Body of pancreas (tissue), 4 donors: Measurements from ENCODE around the gene RNASE11. TPM values are rescaled to one million over a fixed set of nuclear protein-coding genes. Genes with fewer than 3 reads are reported as not detected.

Experiments
- ATAC-seq: fragments of 150-250 bp; one replicate; pipeline ENCODE4 v1.9.1; 2016
- DNase-seq, 4 donors: peaks; one replicate each; pipeline ENCODE4 v3.0.0-alpha.2; 2019
- H3K27ac ChIP-seq, 4 donors: fragments of 200-600 bp; sonication (generic); 1 replicate in 3 of 4; 2 replicates in 1 of 4; pipeline versions ENCODE4 v1.5.1 to v1.6.1; 2016 to 2019; ENCODE audit warnings: mild to moderate bottlenecking in 1 of 4, mixed read lengths in 1 of 4, moderate library complexity in 1 of 4
- H3K27me3 ChIP-seq, 2 donors: fragments of 200-600 bp; sonication (generic); one replicate each; pipeline ENCODE4 v1.6.0; 2016; ENCODE audit warnings: mild to moderate bottlenecking in 1 of 2
- H3K36me3 ChIP-seq, 2 donors: fragments of 200-600 bp; sonication (generic); replicated peaks in 1 of 2; 2 replicates each; pipeline ENCODE4 v1.5.1; 2016; ENCODE audit warnings: low read depth in 2 of 2; ENCODE audit not compliant: insufficient read depth in 1 of 2
- H3K4me1 ChIP-seq: fragments of 200-600 bp; sonication (generic); one replicate; pipeline ENCODE4 v1.6.0; 2016
- H3K4me3 ChIP-seq, 2 donors: fragments of 200-600 bp; sonication (generic); 1 replicate in 1 of 2; 2 replicates in 1 of 2; pipeline ENCODE4 v1.5.1; 2016 to 2019
- H3K9me3 ChIP-seq, 3 donors: fragments of 200-600 bp; sonication (generic); 1 replicate in 2 of 3; 2 replicates in 1 of 3; pipeline ENCODE4 v1.5.1; 2016
- CTCF ChIP-seq, 7 experiments: fragments of 450-650 bp in 4 of 7; fragments of 200-600 bp in 3 of 7; sonication (generic) in 3 of 7; IDR thresholded peaks; one replicate each; pipeline ENCODE4 v1.5.1; 2016 to 2019; ENCODE audit warnings: antibody characterized with exemption in 7 of 7
- POLR2A ChIP-seq, 3 donors: fragments of 450-650 bp; IDR thresholded peaks; one replicate each; pipeline ENCODE4 v1.6.1; 2016; ENCODE audit warnings: antibody characterized with exemption in 3 of 3, mild to moderate bottlenecking in 2 of 3
- WGBS, 2 donors: methylation state at CpG; one replicate each; pipeline ENCODE4 v1.1.5; 2017; 5-methylcytosine and 5-hydroxymethylcytosine counted together
- intact Hi-C: fragments of 100-400 bp; cut with DNase I; formaldehyde crosslinking; loops from one replicate; pipeline ENCODE4 v1.15.1; 2023
- total RNA-seq, 2 donors: library from RNA; depleted of rRNA; stranded (reverse); fragments of >200 nt; gene quantifications; one replicate each; pipeline ENCODE4 v1.1.0, GENCODE V29; 2016

The RNASE11 gene
- total RNA-seq, 2 donors from 2014 or later = not detected

DNA sequence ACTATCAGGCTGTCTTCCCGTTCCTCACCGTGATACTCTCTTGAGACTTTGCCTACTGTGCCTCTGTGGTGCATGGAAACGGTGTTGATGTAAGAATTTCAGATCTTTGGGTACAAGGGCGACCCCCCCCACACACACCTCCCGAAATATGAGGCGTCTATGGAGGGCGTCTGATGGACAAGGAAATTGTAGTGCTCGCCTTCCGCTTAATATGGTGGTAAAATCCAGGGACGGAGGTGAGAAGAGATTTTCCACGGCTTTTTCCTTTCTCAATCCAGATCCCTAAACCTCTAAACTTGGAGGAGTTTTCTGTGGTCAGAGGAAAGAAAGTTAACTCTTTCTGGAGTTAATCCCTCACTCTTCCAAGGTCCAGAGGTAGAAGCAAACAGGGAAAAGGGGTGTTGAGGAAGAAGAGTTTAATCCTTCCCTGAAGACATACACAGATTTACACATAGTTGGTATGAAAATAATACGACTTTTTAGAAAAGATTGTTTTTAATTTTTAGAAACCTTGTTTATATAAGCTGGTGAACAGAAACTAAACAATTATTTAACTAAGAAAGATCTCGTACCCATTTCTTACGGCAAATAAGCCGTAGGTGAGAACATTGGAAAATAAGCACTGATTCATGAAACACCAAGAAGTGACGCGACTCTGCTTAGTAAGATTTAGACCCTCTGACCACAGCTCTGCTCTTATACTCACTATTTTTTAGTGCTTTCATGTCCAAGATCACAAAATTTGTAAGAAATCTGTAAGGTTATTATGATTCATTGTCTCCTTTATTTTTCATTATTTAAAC, 26.4 kb upstream of the RNASE11 start:
- H3K36me3 ChIP-seq = no peaks in the 10 kb centered on the region
- DNase-seq (no peak), ATAC-seq (no peak)
- intact Hi-C loops = no loop called here
- H3K9me3 ChIP-seq = no peaks in the 10 kb centered on the region
- TF ChIP-seq POLR2A (IDR thresholded peaks at IDR 0.05) = no peak
- no peak for TF ChIP-seq CTCF (IDR thresholded peaks at IDR 0.05)
- WGBS, 2 donors = 9 to 23% methylated on average over 17 of the region's 17 CpGs
- H3K4me3 ChIP-seq = no peak overlapping the region
- H3K4me1 ChIP-seq = peaks cover 15% of the 10 kb centered on the region
- H3K27ac ChIP-seq = peak overlapping the region in 3 of 4 donors; percentile 62 to 81 (median 66)
- no peaks in the 10 kb centered on the region for H3K27me3 ChIP-seq

GRCh38 chr14:20613094-20614037, 25.6 kb upstream of the RNASE11 start:
- ATAC-seq (peak; percentile 82), DNase-seq (peak; percentile 85 to 90 (median 89))
- Histone ChIP-seq H3K4me1 (peaks cover 15% of the 10 kb centered on the region), H3K4me3 (no peak overlapping the region), H3K36me3 (no peaks in the 10 kb centered on the region), H3K27ac (peak overlapping the region; percentile 26 to 81 (median 64)), H3K9me3 (no peaks in the 10 kb centered on the region), H3K27me3 (no peaks in the 10 kb centered on the region)
- peak; percentile 40 to 99 (median 91) for TF ChIP-seq CTCF (IDR thresholded peaks at IDR 0.05)
- TF ChIP-seq POLR2A (IDR thresholded peaks at IDR 0.05) = peak in 2 of 3 donors; percentile 4 to 23
- intact Hi-C loops = no loop called here
- 1% methylated on average over 18 to 34 of the region's 34 CpGs for WGBS, 2 donors

- no peak for TF ChIP-seq POLR2A (IDR thresholded peaks at IDR 0.05)
- TF ChIP-seq CTCF (IDR thresholded peaks at IDR 0.05) = no peak
- 43 to 48% methylated on average over 5 of the region's 5 CpGs for WGBS, 2 donors
- Histone ChIP-seq H3K27me3 (no peaks in the 10 kb centered on the region), H3K9me3 (no peaks in the 10 kb centered on the region), H3K4me1 (peaks cover 15% of the 10 kb centered on the region), H3K36me3 (no peaks in the 10 kb centered on the region), H3K27ac (peak overlapping the region in 1 of 4 donors; percentile 66), H3K4me3 (no peak overlapping the region)
- no peak for DNase-seq
- ATAC-seq = no peak
- intact Hi-C loops = no loop called here
Observed at GRCh38 chr14:20612403-20612802, 24.6 kb upstream of the RNASE11 start.

DNA sequence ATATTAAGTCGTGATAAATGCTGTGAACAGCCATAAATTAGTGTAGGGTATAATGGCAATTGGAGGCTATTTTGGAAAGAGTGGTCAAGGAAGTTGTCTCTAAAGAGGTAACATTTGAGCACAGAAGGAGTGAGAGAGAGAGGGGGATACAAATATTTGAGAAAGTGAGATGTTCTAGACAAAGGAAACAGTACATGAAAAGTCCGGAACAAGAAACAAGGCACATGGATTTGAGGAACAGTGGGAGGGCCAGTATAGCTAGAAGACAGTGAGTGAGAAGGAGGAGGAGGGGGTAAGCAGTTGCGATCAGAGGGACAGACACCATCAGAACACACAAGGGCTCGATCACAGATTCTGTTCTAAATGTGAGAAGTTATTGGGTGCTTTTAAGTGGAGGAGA, 23.5 kb upstream of the RNASE11 start:
- H3K27ac ChIP-seq = no peak overlapping the region
- H3K36me3 ChIP-seq = no peaks in the 10 kb centered on the region
- intact Hi-C loops = no loop called here
- 42 to 45% methylated on average over 4 of the region's 4 CpGs for WGBS, 2 donors
- peaks cover 15% of the 10 kb centered on the region for H3K4me1 ChIP-seq
- H3K9me3 ChIP-seq = no peaks in the 10 kb centered on the region
- no peaks in the 10 kb centered on the region for H3K27me3 ChIP-seq
- H3K4me3 ChIP-seq = no peak overlapping the region
- no peak for DNase-seq
- no peak for TF ChIP-seq CTCF (IDR thresholded peaks at IDR 0.05)
- TF ChIP-seq POLR2A (IDR thresholded peaks at IDR 0.05) = no peak
- ATAC-seq = no peak
